C4-2B (cell line): ENCODE results near the gene DNAJC15.
"Not testable (repeated sequence)": the region's sequence is repeated elsewhere in the genome, so short reads cannot be mapped to it uniquely, and the experiment has no call there.

Experiments
- H3K27ac ChIP-seq: fragments of 450-650 bp; 2 replicates; pipeline ENCODE4 v1.5.1; 2017
- CTCF ChIP-seq: fragments of 450-650 bp; conservative IDR thresholded peaks from 2 replicates; pipeline ENCODE4 v1.5.1; 2017; ENCODE audit warnings: mild to moderate bottlenecking
- ZFX ChIP-seq: fragments of 450-650 bp; IDR thresholded peaks from 2 replicates; pipeline ENCODE4 v1.6.1; 2017

Gene DNAJC15

GRCh38 chr13:43046259-43046658, 22.9 kb downstream of the DNAJC15 start:
- TF ChIP-seq ZFX: no peak
- no peak for TF ChIP-seq CTCF
- H3K27ac ChIP-seq: no peak overlapping the region

GRCh38 chr13:43054803-43055802, 31.7 kb downstream of the DNAJC15 start:
- no peak for TF ChIP-seq CTCF
- TF ChIP-seq ZFX: no peak
- H3K27ac ChIP-seq: no peak overlapping the region

GRCh38 chr13:43057653-43058317, 34.4 kb downstream of the DNAJC15 start:
- TF ChIP-seq ZFX (no peak), CTCF (no peak)
- H3K27ac ChIP-seq: no peak overlapping the region

GRCh38 chr13:43058318-43058674, 34.9 kb downstream of the DNAJC15 start:
- no peak for TF ChIP-seq CTCF
- no peak for TF ChIP-seq ZFX
- no peak overlapping the region for H3K27ac ChIP-seq

GRCh38 chr13:43058831-43059230, 35.4 kb downstream of the DNAJC15 start:
- TF ChIP-seq ZFX: no peak
- TF ChIP-seq CTCF: no peak
- H3K27ac ChIP-seq: no peak overlapping the region

GRCh38 chr13:43059779-43060178, 36.4 kb downstream of the DNAJC15 start:
- H3K27ac ChIP-seq: not testable (repeated sequence)

GRCh38 chr13:43060806-43061205, 37.4 kb downstream of the DNAJC15 start:
- H3K27ac ChIP-seq: not testable (repeated sequence)

GRCh38 chr13:43061496-43062280, 38.3 kb downstream of the DNAJC15 start:
- TF ChIP-seq ZFX (no peak), CTCF (no peak)
- no peak overlapping the region for H3K27ac ChIP-seq
